ENCODE measurements around the gene ORM1. TPM values are rescaled to one million over a fixed set of nuclear protein-coding genes. Genes with fewer than 3 reads are reported as not detected.

The ORM1 gene
- total RNA-seq, 1 experiment from 2014 or later, result 4.4 TPM

GRCh38 chr9:114362394-114362793 lies 39.5 kb downstream of the ORM1 start:
- no peak overlapping the region for H3K18ac ChIP-seq (ENCODE audit: insufficient read length, low read depth, low read length)
- Mint-ChIP-seq H3K4me3 (no peak overlapping the region; a peak in 1 of 5 replicates), H3K27me3 (ENCODE audit: low read depth) (no peaks in the 10 kb centered on the region), H3K9me3 (no peaks in the 10 kb centered on the region), H3K27ac (peak overlapping the region in 1 of 3 experiments; percentile 28; a peak in 1 of 7 replicates), H3K36me3 (ENCODE audit: insufficient read depth in 1 of 3, low read depth in 3 of 3) (peaks cover 48 to 65% (median 64%) of the 10 kb centered on the region in 3 experiments), H3K4me1 (no peaks in the 10 kb centered on the region; a peak in 1 of 4 replicates)
- no peak overlapping the region for H2BK20ac ChIP-seq (ENCODE audit: low read depth, low read length, poor library complexity, severe bottlenecking)
- H3K23ac ChIP-seq (ENCODE audit: insufficient read length, low read depth, low read length), result no peak overlapping the region
- H3T11ph ChIP-seq (ENCODE audit: low read length), result no peak overlapping the region
- no peaks in the 10 kb centered on the region for H3K79me1 ChIP-seq (ENCODE audit: insufficient read depth, low read depth, low read length, poor library complexity, severe bottlenecking)
- no peak overlapping the region for H3K9ac ChIP-seq (ENCODE audit: extremely low read depth, insufficient read length, low read length)
- no peaks in the 10 kb centered on the region for H3K9me3 ChIP-seq (ENCODE audit: control insufficient read depth, low read depth, low read length)
- H2BK15ac ChIP-seq (ENCODE audit: low read depth, low read length), result no peak overlapping the region
- H2AFZ ChIP-seq (ENCODE audit: low read length), result no peak overlapping the region
- H2BK5ac ChIP-seq (ENCODE audit: insufficient read length, low read length), result no peak overlapping the region
- H3K4me2 ChIP-seq (ENCODE audit: insufficient read depth, insufficient read length, low read length), result no peak overlapping the region
- no peaks in the 10 kb centered on the region for H3K23me2 ChIP-seq (ENCODE audit: insufficient read length, low read depth, low read length, poor library complexity, severe bottlenecking)
- TF ChIP-seq CTCF (conservative IDR thresholded peaks at IDR 0.05), result no peak
- H2AK5ac ChIP-seq (ENCODE audit: insufficient read length, low read length), result no peak overlapping the region
- H4K91ac ChIP-seq (ENCODE audit: insufficient read length, low read depth, low read length), result no peak overlapping the region
- H4K5ac ChIP-seq (ENCODE audit: insufficient read length, low read depth, low read length), result no peak overlapping the region
- H3K27ac ChIP-seq (ENCODE audit: insufficient read length, low read depth, low read length), result no peak overlapping the region
- H3K4me1 ChIP-seq (ENCODE audit: insufficient read depth, low read length), result no peaks in the 10 kb centered on the region
- no peak overlapping the region for H2BK120ac ChIP-seq (ENCODE audit: low read depth, low read length, poor library complexity, severe bottlenecking)
- H3K4ac ChIP-seq (ENCODE audit: low read depth, low read length), result no peak overlapping the region
- H4K20me1 ChIP-seq (ENCODE audit: control insufficient read depth, insufficient read depth, insufficient read length), result no peaks in the 10 kb centered on the region
- no CpG with 5 or more reads among the region's 12 CpGs for WGBS (ENCODE audit: extremely low coverage, insufficient read length, low lambda C conversion rate)
- H4K8ac ChIP-seq (replicated peaks; ENCODE audit: insufficient read length, low read depth, low read length), result no peak overlapping the region
- no peak overlapping the region for H3K56ac ChIP-seq (ENCODE audit: insufficient read length, low read depth, low read length)
- H3K27me3 ChIP-seq (ENCODE audit: insufficient read depth, low read length), result no peaks in the 10 kb centered on the region
- no peak overlapping the region for H2BK12ac ChIP-seq (ENCODE audit: insufficient read length, low read depth, low read length)
- no peaks in the 10 kb centered on the region for H3K79me2 ChIP-seq (ENCODE audit: insufficient read depth, low read length)
- no peak for DNase-seq
- H3K14ac ChIP-seq (ENCODE audit: insufficient read depth, low read length), result no peak overlapping the region
